Esophagus (tissue), 2 donors: ENCODE measurements around the gene IFT81. TPM values are rescaled to one million over a fixed set of nuclear protein-coding genes. Genes with fewer than 3 reads are reported as not detected.
"Not testable (repeated sequence)": the region's sequence is repeated elsewhere in the genome, so short reads cannot be mapped to it uniquely, and the experiment has no call there.

Experiments
- H3K27ac ChIP-seq, 2 donors: one replicate each; pipeline ENCODE4 v1.5.1; 2013; ENCODE audit warnings: low read depth in 2 of 2, mild to moderate bottlenecking in 2 of 2, inconsistent platforms in 1 of 2, low read length in 1 of 2, moderate library complexity in 1 of 2
- H3K27me3 ChIP-seq, 2 donors: one replicate each; pipeline ENCODE4 v1.6.1; 2013; ENCODE audit warnings: low read length in 2 of 2, control low read depth in 1 of 2, mild to moderate bottlenecking in 1 of 2; ENCODE audit not compliant: insufficient read depth in 2 of 2, control insufficient read depth in 1 of 2
- H3K36me3 ChIP-seq, 2 donors: one replicate each; pipeline ENCODE4 v1.6.1; 2013; ENCODE audit warnings: low read length in 1 of 2; ENCODE audit not compliant: control insufficient read depth in 2 of 2, insufficient read depth in 2 of 2
- H3K4me1 ChIP-seq, 2 donors: one replicate each; pipeline ENCODE4 v1.6.1; 2013; ENCODE audit warnings: low read length in 1 of 2; ENCODE audit not compliant: control insufficient read depth in 2 of 2, insufficient read depth in 2 of 2
- H3K4me3 ChIP-seq, 2 donors: one replicate each; pipeline ENCODE4 v1.5.1; 2013; ENCODE audit warnings: low read length in 2 of 2, mild to moderate bottlenecking in 2 of 2, low read depth in 1 of 2, moderate library complexity in 1 of 2
- H3K9me3 ChIP-seq, 2 donors: one replicate each; pipeline ENCODE4 v1.6.1; 2013; ENCODE audit warnings: mild to moderate bottlenecking in 2 of 2, low read depth in 1 of 2, low read length in 1 of 2, moderate library complexity in 1 of 2; ENCODE audit not compliant: control insufficient read depth in 2 of 2, insufficient read depth in 1 of 2
- WGBS, 2 donors: extraction: QIAGEN DNeasy Blood & Tissue Kit; methylation state at CpG; one replicate each; pipeline ENCODE4 v1.1.7; 2013; 5-methylcytosine and 5-hydroxymethylcytosine counted together
- polyA plus RNA-seq, 2 donors: library from polyadenylated mRNA; stranded (reverse); fragments of 200-250 nt; gene quantifications; one replicate each; pipeline ENCODE4 v1.2.3, GENCODE V29; 2013
- donor health status: healthy with polysubstance abuse.
- donor health status: Bipolar disorder and iron deficiency.

Gene IFT81
- polyA plus RNA-seq, 2 donors, result 1.9 to 3.5 TPM

DNA sequence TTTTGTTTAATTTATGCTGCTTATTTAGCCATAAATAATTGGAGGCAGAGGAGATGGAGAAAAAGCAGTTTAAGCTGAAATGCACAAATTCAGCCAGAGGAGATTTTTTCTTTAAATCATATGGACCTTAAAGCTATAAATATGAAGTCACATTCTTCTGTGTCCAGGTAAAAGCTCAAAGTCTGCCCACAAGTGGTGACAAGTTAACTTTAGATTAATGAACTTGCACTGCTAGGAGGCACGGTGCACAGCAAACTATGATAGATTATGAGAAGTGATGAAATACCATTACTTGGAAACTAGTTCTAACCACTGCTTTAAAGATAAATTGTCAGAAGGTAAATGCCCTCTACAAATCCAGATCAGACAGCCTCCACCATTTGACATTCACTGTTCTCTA, 69.0 kb downstream of the IFT81 start:
- Histone ChIP-seq H3K36me3 (no peaks in the 10 kb centered on the region), H3K4me1 (no peaks in the 10 kb centered on the region)
- 43 to 56% methylated on average over 1 of the region's 1 CpG for WGBS, 2 donors

DNA sequence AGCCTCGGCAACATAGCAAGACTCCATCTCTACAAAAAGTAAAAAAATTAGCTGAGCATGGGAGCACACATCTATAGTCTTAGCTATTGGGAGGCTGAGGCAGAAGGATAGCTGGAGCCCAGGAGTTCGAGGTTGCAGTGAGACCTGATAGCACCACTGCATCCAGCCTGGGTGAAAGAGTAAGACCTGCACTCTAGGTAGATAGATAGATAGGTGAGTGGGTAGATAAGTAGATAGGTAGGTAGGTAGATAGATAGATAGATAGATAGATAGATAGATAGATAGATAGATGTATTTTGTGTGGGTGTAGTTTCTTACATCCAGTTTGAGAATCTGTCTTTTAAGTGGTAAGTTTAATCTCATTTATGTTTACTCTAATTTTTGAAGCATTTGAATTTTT, 72.8 kb downstream of the IFT81 start:
- WGBS, 2 donors, result 93 to 94% methylated on average over 2 of the region's 2 CpGs
- no peaks in the 10 kb centered on the region for H3K27me3 ChIP-seq
- H3K4me3 ChIP-seq, result no peak overlapping the region
- no peaks in the 10 kb centered on the region for H3K9me3 ChIP-seq
- H3K27ac ChIP-seq, result no peak overlapping the region
- H3K36me3 ChIP-seq, result no peaks in the 10 kb centered on the region
- no peaks in the 10 kb centered on the region for H3K4me1 ChIP-seq

More for the DNA sequence above, 69.0 kb downstream of the IFT81 start:
- Histone ChIP-seq H3K9me3 (no peaks in the 10 kb centered on the region), H3K27me3 (no peaks in the 10 kb centered on the region), H3K4me3 (no peak overlapping the region), H3K27ac (no peak overlapping the region)

DNA sequence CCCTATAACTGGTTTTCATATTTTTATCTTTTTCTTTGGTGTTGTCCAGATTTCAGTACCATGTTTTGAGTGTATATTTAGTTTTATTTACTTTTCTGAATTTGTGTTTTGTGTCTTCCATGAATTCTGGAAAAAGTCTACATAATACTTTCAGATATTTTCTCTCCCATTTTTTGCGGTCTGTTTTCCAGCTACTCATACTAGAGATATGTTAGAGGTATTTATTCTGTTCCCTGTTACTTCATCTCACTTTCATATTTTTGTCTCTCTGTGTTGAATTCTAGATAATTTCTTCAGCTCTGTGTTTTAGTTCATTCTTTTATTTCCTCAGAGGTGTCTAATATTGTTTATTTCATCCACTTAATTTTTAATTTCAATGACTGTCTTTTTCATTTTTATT, 74.2 kb downstream of the IFT81 start:
- Histone ChIP-seq H3K4me3 (no peak overlapping the region), H3K9me3 (no peaks in the 10 kb centered on the region), H3K27me3 (no peaks in the 10 kb centered on the region), H3K36me3 (no peaks in the 10 kb centered on the region), H3K4me1 (no peaks in the 10 kb centered on the region), H3K27ac (no peak overlapping the region)
- WGBS, 2 donors, result 97 to 100% methylated on average over 1 of the region's 1 CpG

DNA sequence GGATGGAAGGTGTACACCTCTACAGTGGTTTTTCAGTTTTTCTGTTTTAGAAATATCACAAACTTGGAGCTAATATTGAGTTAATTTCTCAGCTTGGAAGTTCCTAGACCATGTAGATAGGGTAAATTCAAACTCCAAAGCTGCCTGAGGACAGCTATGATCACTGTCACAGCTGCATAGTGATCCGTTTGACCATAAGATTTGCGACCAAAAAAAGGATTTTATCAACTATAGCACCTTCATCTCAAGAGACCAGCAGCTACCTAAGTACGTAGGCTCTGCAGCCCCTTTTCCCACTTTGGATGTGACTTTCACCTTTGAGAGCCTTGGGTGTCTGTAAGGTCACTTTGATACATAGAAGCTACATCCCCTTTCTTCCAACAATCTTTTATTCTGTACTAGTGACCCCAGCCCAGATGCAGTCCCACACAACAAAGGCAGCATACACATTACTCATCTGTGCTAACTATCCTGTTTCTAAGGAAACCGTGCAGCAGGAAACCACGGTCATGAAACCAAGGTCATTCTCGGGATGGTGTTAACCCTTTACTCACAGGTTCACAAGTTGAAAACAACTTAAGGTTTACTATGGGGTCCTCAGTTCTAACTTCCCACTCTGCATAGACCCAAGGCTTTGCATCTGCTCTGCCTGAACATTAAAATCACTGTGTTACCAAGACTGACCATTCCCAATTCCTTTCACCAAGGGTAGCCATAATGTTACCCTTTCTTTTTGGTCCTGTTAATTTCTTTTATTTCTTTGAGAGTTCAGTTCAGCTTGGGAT, 75.4 kb downstream of the IFT81 start:
- Histone ChIP-seq H3K9me3 (no peaks in the 10 kb centered on the region), H3K27ac (no peak overlapping the region), H3K4me3 (no peak overlapping the region), H3K27me3 (no peaks in the 10 kb centered on the region), H3K4me1 (no peaks in the 10 kb centered on the region), H3K36me3 (no peaks in the 10 kb centered on the region)
- WGBS, 2 donors, result 43 to 47% methylated on average over 6 of the region's 6 CpGs

DNA sequence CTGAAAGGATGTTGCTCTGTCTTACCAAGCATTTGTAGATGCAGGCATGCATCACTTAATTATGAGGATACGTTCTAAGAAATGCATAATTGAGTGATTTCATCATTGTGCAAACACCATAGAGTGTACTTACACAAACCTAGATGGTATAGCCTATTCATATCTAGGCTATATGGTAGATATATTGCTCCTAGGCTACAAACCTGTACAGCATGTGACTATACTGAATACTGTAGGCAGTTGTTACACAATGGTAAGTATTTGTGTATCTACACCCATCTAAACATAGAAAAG, 75.9 kb downstream of the IFT81 start:
- Histone ChIP-seq H3K36me3 (no peaks in the 10 kb centered on the region), H3K27me3 (no peaks in the 10 kb centered on the region), H3K4me3 (no peak overlapping the region), H3K27ac (no peak overlapping the region), H3K4me1 (no peaks in the 10 kb centered on the region), H3K9me3 (no peaks in the 10 kb centered on the region)
- 74 to 84% methylated on average over 1 of the region's 1 CpG for WGBS, 2 donors

DNA sequence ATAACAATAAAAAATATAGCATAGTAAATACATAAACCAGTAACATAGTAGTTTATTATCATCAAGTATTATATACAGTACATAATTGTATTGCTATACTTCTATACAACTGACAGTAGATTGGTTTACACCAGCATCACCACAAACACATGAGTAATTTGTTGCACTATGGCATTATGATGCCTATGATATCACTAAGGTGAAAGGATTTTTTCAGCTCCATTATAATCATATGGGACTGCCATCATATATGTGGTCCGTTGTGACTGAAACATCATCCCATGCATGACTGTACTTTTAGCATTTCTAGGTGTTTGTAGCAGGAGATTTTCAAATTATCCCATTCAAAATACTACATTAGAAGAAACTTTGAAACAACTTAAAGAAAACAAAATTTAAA, 77.8 kb downstream of the IFT81 start:
- WGBS, 2 donors, result 95 to 96% methylated on average over 1 of the region's 1 CpG
- no peaks in the 10 kb centered on the region for H3K9me3 ChIP-seq
- H3K27me3 ChIP-seq, result no peaks in the 10 kb centered on the region
- no peaks in the 10 kb centered on the region for H3K36me3 ChIP-seq
- H3K4me1 ChIP-seq, result no peaks in the 10 kb centered on the region
- H3K27ac ChIP-seq, result no peak overlapping the region
- H3K4me3 ChIP-seq, result no peak overlapping the region

DNA sequence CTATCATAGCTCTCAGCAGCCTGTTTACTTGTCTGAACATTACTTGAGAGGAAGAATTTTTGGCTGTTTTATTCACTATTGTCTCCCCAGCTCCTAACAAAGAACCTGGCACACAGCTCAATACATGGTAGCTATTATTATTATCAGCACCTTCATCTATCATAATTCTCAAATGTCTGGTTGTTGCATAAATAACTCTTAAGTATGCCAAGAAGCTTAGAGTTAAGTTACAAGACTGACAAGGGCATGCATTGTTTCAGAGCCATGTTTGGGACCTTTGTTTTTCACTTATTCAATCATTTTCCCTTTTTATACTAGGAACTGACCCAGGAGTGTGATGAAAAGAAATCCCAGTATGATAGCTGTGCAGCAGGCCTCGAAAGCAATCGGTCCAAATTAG, 79.4 kb downstream of the IFT81 start:
- WGBS, 2 donors, result 88 to 97% methylated on average over 2 of the region's 2 CpGs
- H3K27ac ChIP-seq, result no peak overlapping the region
- H3K4me1 ChIP-seq, result no peaks in the 10 kb centered on the region
- H3K27me3 ChIP-seq, result no peaks in the 10 kb centered on the region
- no peaks in the 10 kb centered on the region for H3K9me3 ChIP-seq
- no peaks in the 10 kb centered on the region for H3K36me3 ChIP-seq
- no peak overlapping the region for H3K4me3 ChIP-seq

DNA sequence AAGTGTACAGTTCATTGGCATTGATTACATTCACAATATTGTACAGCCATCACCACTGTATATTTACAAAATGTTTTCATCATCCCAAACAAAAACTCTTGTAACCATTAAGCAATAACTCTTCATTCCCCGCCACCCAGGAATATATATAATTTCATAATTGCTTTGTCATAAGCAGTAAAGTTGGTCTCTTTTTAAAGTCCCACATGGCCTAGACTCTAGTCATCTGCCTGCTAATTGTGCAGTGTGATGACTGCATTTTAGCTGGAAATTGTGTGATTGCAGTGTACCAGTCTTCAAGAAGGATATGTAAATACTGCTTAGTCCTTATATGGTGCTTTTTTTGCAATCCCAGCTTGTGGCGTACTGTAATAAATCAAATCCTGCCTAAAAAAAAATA, 81.8 kb downstream of the IFT81 start:
- Histone ChIP-seq H3K36me3 (no peaks in the 10 kb centered on the region), H3K4me3 (no peak overlapping the region), H3K9me3 (no peaks in the 10 kb centered on the region), H3K27me3 (no peaks in the 10 kb centered on the region), H3K4me1 (no peaks in the 10 kb centered on the region), H3K27ac (no peak overlapping the region)
- WGBS, 2 donors, result 95 to 96% methylated on average over 2 of the region's 2 CpGs

DNA sequence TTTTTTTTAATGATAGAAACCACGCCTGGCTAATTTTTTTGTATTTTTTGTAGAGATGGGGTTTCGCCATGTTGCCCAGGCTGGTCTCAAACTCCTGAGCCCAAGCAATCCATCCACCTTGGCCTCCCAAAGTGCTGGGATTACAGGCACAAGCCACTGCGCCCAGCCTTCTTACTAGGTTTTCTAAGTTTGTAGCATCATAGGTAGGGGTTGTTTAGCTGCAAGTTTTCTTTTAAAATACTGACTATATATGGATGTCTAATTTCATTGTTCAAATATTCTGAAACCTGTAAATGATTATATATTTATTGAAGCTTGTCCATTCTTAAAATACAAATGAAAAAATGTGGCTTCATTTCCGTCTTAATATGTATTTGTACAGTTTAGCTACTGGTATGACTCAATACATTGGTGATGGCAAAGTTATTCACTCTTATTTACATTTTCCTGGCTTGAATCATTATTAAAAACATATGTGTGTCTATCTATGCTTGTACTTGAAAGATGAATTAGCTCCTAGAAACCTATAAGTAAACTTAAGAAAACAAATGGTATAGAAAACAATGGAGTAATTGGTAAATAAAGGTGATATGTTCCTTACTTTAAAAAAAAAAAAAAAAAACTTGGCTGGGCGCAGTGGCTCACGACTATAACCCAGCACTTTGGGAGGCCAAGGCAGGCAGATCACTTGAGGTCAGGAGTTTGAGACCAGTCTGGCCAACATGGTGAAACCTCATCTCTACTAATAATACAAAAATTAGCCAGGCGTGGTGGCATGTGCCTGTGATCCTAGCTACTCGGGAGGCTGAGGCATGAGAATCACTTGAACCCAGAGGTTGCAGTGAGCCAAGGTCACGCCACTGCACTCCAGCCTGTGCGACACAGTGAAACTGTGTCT, 87.7 kb downstream of the IFT81 start:
- H3K27ac ChIP-seq, H3K36me3 ChIP-seq, H3K27me3 ChIP-seq, H3K9me3 ChIP-seq, H3K4me1 ChIP-seq, H3K4me3 ChIP-seq: not testable (repeated sequence)
- 94 to 97% methylated on average over 10 of the region's 10 CpGs for WGBS, 2 donors
